Activated naive CD4-positive, alpha-beta T cell treated with anti-CD3 and anti-CD28 coated beads for 36 hours (primary cell): ENCODE results near the gene RBM24. TPM values are rescaled to one million over a fixed set of nuclear protein-coding genes. Genes with fewer than 3 reads are reported as not detected.

Experiments
- CTCF ChIA-PET: fragments of 350-600 bp; sonication (Branson Sonifier 250); formaldehyde crosslinking; loops from one replicate; lab custom pipeline; 2021; ENCODE audit warnings: antibody characterized with exemption; lab: Charles Lee
- DNase-seq: peaks from one replicate; pipeline ENCODE4 v3.0.0-alpha.2; 2020
- H3K27ac Mint-ChIP-seq: one replicate; pipeline ENCODE4 v1.8.0; 2021; ENCODE audit warnings: mild to moderate bottlenecking, mixed read lengths
- H3K27me3 Mint-ChIP-seq: one replicate; pipeline ENCODE4 v1.8.0; 2021; ENCODE audit warnings: low read depth, mixed read lengths
- H3K36me3 Mint-ChIP-seq: one replicate; pipeline ENCODE4 v1.8.0; 2021; ENCODE audit warnings: low read depth, mixed read lengths
- H3K4me1 Mint-ChIP-seq: one replicate; pipeline ENCODE4 v1.8.0; 2021; ENCODE audit warnings: low read depth, mixed read lengths
- H3K4me3 Mint-ChIP-seq: one replicate; pipeline ENCODE4 v1.8.0; 2021; ENCODE audit warnings: mild to moderate bottlenecking, moderate library complexity, mixed read lengths
- H3K9me3 Mint-ChIP-seq: one replicate; pipeline ENCODE4 v1.8.0; 2021; ENCODE audit warnings: mixed read lengths
- intact Hi-C: fragments of 100-400 bp; cut with micrococcal nuclease; formaldehyde crosslinking; loops from one replicate; pipeline ENCODE4 v1.15.1; 2023
- total RNA-seq, 2 experiments: library from RNA; stranded (reverse); gene quantifications; one replicate each; pipeline ENCODE4 v1.2.3, GENCODE V29; 2021

Gene RBM24
- not detected for total RNA-seq

DNA sequence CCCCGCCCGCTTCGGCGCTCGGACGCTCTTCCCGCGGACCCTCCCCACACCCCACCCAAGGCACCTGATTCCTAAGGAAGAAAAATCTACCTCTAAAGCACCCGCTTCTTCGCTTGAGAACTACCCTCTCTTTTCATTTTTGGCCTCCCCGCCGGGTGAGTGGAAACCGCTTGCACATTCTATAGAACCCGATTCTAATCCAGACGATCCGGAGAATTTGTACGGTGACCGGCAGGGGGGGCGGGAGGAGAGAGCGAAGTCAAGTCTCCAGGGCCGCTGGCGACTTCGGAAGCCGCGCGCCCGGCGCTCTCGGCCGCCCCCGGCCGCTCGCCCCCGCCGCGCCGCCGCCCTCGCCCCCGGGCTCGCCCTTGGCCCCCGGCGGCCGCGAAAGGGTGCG is at the start of gene RBM24:
Gene RBM24, plus strand, starts transcription at position 262 of the 397 bp plus-strand sequence. CDS start 221 bp downstream, outside the sequence.
- peak; percentile 64 for DNase-seq

DNA sequence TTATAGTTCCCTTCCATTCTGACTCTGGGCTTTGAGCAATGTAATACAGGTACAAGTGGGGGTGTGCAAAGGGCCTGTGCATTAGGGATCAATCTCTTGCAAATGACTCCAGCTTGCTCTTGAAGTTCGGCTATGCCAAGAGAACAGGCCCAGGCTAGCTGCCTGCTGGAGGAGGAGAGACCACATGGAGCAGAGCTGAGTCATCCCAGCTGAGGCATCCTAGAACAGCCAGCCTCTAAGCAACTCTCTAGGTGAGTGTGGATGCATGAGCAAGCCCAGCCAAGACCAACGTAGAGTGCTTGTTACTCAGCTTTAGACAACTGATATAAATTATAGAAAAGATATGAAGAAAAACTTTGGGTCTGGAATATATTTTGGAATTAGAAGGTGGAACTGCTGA is 47.6 kb upstream of the RBM24 start:
- H3K27me3 Mint-ChIP-seq: peaks cover 7% of the 10 kb centered on the region
- intact Hi-C loops: no loop called here

More for the DNA sequence above, at the start of gene RBM24:
- Mint-ChIP-seq H3K27me3 (peaks cover 56% of the 10 kb centered on the region), H3K4me3 (peak within 1 kb of the TSS; percentile 57), H3K36me3 (no peaks in the 10 kb centered on the region), H3K9me3 (no peaks in the 10 kb centered on the region), H3K27ac (no peak within 1 kb of the TSS), H3K4me1 (peaks cover 10% of the 10 kb centered on the region)
- CTCF ChIA-PET: no interaction called here
- intact Hi-C loops: loop anchor here (1.0 kb wide), 1 partner anchor 303 kb away; no protein-coding TSS in a partner anchor

DNA sequence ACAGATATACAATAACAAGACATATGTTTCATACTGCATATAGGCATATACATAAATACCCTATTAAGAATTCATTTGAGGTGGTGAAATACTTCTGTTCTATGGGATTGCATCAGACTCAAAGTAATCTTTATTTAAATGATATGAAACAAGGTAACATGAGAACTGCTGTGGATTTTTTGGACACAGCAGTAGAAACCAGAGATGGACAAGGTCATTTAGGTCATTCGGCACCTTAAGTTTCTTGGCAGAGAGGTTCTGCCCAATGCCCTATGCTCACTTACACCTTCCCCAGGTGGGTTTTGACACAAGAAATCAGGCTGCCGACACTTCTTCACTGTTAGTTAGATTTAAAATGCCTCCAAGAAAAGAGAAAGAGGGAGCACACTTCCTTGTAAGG is 43.9 kb upstream of the RBM24 start:
- Mint-ChIP-seq H3K4me1 (no peaks in the 10 kb centered on the region), H3K27me3 (peaks cover 2% of the 10 kb centered on the region), H3K4me3 (no peak overlapping the region), H3K9me3 (no peaks in the 10 kb centered on the region), H3K27ac (no peak overlapping the region), H3K36me3 (no peaks in the 10 kb centered on the region)
- intact Hi-C loops: no loop called here
- CTCF ChIA-PET: no interaction called here
- no peak for DNase-seq

More for the DNA sequence above, 47.6 kb upstream of the RBM24 start:
- Mint-ChIP-seq H3K27ac (no peak overlapping the region), H3K9me3 (no peaks in the 10 kb centered on the region), H3K4me1 (no peaks in the 10 kb centered on the region), H3K4me3 (no peak overlapping the region), H3K36me3 (no peaks in the 10 kb centered on the region)
- CTCF ChIA-PET: interaction anchor here (1.4 kb wide), 1 partner anchor 19 kb away, joined by 3 read pairs; no protein-coding TSS in a partner anchor
- DNase-seq: no peak

DNA sequence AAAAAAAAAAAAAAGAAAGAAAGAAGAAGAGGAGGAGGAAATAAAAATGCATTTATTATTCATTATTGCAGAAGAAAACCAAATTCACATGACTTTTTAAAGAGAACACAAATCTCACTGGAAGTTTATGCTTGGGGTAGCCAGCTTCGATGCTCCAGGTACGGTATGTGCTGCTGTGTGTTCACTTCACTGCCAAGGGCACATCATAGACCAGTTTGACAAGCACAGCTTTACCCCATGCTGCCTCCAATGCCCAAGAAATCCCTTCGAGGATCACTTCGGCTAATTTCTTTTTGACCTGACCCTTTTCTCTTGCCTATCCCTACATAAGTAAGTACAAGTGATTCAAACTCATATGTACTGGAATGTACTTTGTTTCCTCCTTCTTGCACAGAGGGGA is 41.9 kb upstream of the RBM24 start:
- Mint-ChIP-seq H3K27ac (no peak overlapping the region), H3K9me3 (no peaks in the 10 kb centered on the region), H3K27me3 (peaks cover 6% of the 10 kb centered on the region), H3K4me1 (no peaks in the 10 kb centered on the region), H3K4me3 (no peak overlapping the region), H3K36me3 (no peaks in the 10 kb centered on the region)
- intact Hi-C loops: no loop called here
- CTCF ChIA-PET: interaction anchor here (0.6 kb wide), 2 partner anchors 120 to 194 kb away, joined by 5 read pairs; no protein-coding TSS in a partner anchor
- no peak for DNase-seq

DNA sequence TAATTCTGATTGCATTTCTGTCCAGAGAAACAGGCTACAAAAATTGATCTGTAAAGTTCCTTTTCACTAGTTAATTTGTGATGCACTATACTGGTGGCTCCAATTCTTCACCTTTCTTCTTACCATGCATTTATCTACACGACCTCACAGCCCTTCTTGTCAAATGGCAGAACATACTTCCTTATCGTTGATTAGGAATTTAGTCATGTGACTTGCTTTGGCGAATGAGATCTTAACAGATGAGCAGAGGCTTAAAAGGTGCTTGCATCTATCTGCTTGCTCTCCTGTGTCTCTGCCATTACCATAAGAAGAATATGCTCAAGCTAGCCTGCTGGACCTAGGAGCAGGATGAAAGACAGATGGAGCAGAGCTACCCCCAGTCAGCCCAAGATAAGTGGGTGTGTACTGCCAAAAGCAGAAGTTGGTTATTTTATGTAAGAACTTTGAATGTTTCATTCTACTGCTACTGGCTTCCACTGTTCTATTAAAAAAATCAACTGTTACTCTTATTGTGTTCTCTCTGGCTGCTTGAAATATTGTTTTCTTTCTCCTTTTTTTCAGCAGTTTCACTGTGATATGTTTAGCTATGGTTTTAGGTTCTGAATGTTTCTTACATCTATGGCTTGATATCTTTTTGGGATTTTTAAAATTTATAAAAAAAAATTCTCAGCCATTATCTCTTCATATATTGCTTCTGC is 40.2 kb upstream of the RBM24 start:
- H3K9me3 Mint-ChIP-seq: peaks cover 5% of the 10 kb centered on the region
- H3K36me3 Mint-ChIP-seq: no peaks in the 10 kb centered on the region
- no peak overlapping the region for H3K4me3 Mint-ChIP-seq
- intact Hi-C loops: no loop called here
- no peak for DNase-seq
- H3K27ac Mint-ChIP-seq: no peak overlapping the region
- CTCF ChIA-PET: interaction anchor here (0.7 kb wide), 1 partner anchor 20 kb away, joined by 3 read pairs; no protein-coding TSS in a partner anchor
- no peaks in the 10 kb centered on the region for H3K4me1 Mint-ChIP-seq
- H3K27me3 Mint-ChIP-seq: peaks cover 6% of the 10 kb centered on the region

DNA sequence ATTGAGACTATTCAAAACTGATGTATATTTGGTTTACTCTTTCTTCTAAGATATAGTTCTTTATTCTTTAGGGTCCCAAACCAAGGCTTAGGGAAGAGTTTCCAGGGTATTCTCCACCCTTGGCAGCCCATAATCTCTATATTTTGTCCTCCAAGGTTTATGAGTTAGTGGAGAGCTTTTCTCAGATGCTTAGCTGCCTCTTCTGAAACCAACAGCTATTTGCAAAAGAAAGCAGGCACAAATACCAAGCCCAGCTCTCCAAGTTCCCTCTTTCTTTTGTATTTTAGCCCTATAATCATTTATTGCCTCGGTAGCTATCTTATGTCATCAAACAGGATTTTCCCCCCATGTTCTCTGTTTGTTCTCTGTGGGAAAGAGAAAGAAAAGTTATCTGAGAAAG is 39.1 kb upstream of the RBM24 start:
- CTCF ChIA-PET: interaction anchor here (0.7 kb wide), 1 partner anchor 115 kb away, joined by 3 read pairs; no protein-coding TSS in a partner anchor
- intact Hi-C loops: no loop called here
- no peak for DNase-seq
- H3K9me3 Mint-ChIP-seq: peaks cover 5% of the 10 kb centered on the region
- H3K4me3 Mint-ChIP-seq: no peak overlapping the region
- no peaks in the 10 kb centered on the region for H3K36me3 Mint-ChIP-seq
- H3K27ac Mint-ChIP-seq: no peak overlapping the region
- no peaks in the 10 kb centered on the region for H3K4me1 Mint-ChIP-seq
- H3K27me3 Mint-ChIP-seq: peaks cover 6% of the 10 kb centered on the region

DNA sequence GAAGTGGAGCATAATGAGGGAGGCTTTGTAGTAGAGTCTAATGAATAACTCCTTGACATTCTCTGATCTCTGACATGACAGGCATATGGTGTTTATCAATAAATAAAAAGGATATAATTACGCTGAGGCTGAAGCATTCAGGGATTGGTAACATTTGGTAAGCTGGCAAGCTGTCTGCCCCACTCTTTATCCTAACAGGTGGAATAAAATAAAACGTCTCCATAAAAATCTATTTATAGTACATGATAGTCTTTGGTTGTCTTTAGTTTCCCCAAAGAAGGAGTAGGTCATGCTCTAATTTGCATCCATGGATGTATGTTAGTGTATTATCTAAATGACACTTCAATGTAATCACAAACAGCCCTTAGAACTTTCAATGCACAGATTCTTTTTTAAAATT is 30.9 kb upstream of the RBM24 start:
- no peak for DNase-seq
- H3K36me3 Mint-ChIP-seq: no peaks in the 10 kb centered on the region
- H3K4me3 Mint-ChIP-seq: no peak overlapping the region
- CTCF ChIA-PET: no interaction called here
- intact Hi-C loops: no loop called here
- H3K27me3 Mint-ChIP-seq: peaks cover 12% of the 10 kb centered on the region
- H3K9me3 Mint-ChIP-seq: no peaks in the 10 kb centered on the region
- H3K27ac Mint-ChIP-seq: no peak overlapping the region
- no peaks in the 10 kb centered on the region for H3K4me1 Mint-ChIP-seq

DNA sequence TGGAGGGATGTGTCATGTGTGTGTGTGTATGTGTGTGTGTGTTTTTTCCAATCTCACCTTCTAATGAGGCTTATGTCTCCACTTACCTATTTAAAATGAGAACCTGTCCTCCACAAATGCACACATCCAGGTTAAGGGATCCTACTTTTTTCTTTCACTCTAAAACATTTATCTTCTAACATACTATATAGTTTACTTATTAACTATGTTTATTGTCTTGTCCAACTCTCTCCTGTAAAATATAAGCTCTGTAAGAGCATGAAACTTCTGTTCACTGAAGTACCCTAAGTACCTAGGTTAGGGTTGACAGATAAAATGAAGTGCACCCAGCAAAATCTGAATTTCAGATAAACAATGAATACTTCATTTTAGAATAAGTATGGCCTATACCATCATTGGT is 29.2 kb upstream of the RBM24 start:
- intact Hi-C loops: no loop called here
- no peak for DNase-seq
- Mint-ChIP-seq H3K9me3 (no peaks in the 10 kb centered on the region), H3K27ac (no peak overlapping the region), H3K4me3 (no peak overlapping the region), H3K36me3 (no peaks in the 10 kb centered on the region), H3K4me1 (no peaks in the 10 kb centered on the region), H3K27me3 (peaks cover 12% of the 10 kb centered on the region)
- CTCF ChIA-PET: no interaction called here

DNA sequence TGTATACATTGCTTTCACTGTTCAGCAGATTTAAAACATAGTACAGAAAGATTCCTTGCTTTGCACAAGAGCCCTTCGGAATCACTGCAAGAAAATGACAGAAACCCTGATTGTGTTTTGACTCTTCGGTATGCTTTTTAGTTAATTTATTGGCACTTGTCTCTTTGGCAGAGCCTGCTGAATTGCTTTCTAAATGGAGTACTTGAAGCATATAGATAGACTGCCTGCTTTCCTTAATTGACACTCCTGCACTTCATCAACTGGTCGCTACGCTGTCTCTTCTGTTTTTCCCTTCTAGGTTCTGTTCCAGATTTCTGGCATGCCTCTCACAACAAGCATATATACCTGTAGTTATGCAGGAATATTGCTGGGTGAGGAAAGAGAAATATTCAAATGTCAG is 22.4 kb upstream of the RBM24 start:
- no peaks in the 10 kb centered on the region for H3K36me3 Mint-ChIP-seq
- no peak for DNase-seq
- CTCF ChIA-PET: no interaction called here
- intact Hi-C loops: no loop called here
- H3K4me3 Mint-ChIP-seq: no peak overlapping the region
- no peaks in the 10 kb centered on the region for H3K4me1 Mint-ChIP-seq
- peaks cover 11% of the 10 kb centered on the region for H3K27me3 Mint-ChIP-seq
- no peak overlapping the region for H3K27ac Mint-ChIP-seq
- no peaks in the 10 kb centered on the region for H3K9me3 Mint-ChIP-seq

DNA sequence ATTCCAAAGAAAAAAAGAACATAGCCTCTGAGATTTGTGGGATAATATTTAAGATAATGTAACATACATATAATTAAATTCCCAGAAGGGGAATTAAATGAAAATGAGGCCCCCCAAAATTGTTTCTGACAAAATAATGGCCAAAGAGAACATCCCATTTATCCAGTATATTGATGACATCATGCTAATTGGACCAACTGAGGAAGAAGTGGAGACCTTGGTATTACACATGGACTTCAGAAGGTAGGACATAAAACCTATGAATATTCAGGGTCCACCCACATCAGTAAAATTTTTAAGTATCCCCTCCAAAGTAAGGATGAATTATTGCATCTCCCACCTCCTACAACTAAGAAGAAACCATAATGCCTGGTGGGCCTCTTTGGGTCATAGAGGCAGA is 15.6 kb upstream of the RBM24 start:
- intact Hi-C loops: no loop called here
- no peak for DNase-seq
- Mint-ChIP-seq H3K4me1 (no peaks in the 10 kb centered on the region), H3K27ac (no peak overlapping the region), H3K9me3 (no peaks in the 10 kb centered on the region), H3K36me3 (no peaks in the 10 kb centered on the region), H3K27me3 (peaks cover 2% of the 10 kb centered on the region), H3K4me3 (no peak overlapping the region)
- CTCF ChIA-PET: no interaction called here

DNA sequence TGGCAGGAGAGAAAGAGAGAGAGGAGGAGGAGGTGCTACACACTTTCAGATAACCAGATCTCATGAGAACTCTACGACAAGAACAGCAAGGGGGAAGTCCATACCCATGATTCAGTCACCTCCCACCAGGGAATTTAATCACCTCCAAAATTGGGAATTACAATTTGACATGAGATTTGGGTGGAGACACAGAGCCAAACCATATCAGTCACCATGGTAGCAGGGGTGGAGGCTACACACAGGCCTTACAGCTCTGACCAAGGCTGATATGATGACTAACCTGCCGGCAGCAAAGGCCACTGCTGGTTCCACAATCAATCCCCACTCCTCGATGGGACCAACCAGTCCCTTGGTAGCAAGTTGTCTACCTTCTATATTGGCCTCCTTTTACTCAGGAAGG is 13.6 kb upstream of the RBM24 start:
- intact Hi-C loops: no loop called here
- Mint-ChIP-seq H3K4me3 (no peak overlapping the region), H3K27me3 (peaks cover 4% of the 10 kb centered on the region), H3K36me3 (no peaks in the 10 kb centered on the region), H3K9me3 (no peaks in the 10 kb centered on the region), H3K27ac (no peak overlapping the region), H3K4me1 (no peaks in the 10 kb centered on the region)
- DNase-seq: no peak
- CTCF ChIA-PET: no interaction called here

DNA sequence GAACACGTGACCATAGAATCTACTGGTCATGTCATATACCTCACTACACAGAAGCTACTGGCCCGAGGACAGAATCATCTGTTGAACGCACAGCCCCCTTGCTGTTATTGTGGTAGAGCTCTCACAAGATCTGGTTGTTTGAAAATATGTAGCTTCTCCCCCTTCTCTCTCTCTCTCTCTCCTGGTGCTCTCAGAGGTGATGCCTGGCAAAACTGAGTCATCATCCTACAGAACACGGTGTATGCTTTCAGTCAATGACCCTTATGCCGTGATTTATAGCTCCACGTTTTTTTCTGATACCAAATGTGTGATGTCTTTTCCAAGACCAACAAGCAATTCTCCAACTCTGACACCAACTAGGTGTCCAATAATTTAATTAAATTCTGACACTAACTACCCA is 13.0 kb upstream of the RBM24 start:
- Mint-ChIP-seq H3K9me3 (no peaks in the 10 kb centered on the region), H3K4me3 (no peak overlapping the region), H3K27ac (no peak overlapping the region), H3K36me3 (no peaks in the 10 kb centered on the region), H3K4me1 (no peaks in the 10 kb centered on the region), H3K27me3 (peaks cover 4% of the 10 kb centered on the region)
- intact Hi-C loops: no loop called here
- CTCF ChIA-PET: no interaction called here
- no peak for DNase-seq

DNA sequence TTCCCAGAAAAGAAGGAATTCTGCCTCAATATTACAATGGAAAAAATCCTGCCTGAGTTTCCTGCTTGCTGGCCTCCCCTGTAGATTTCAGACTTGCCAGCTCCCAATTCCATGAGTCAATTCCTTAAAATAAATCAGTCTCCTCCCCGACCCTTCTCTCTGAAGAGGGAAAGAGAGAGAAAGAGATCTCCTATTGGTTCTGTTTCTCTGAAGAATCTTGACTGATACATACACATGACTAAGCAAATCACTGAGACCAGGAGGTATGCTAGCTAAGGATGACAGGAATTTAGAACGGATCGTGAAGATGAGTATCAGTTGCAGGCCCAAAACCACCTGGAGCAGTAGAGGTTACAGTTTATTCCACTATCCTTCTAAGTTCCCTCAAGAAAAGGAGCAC is 11.3 kb upstream of the RBM24 start:
- intact Hi-C loops: no loop called here
- CTCF ChIA-PET: no interaction called here
- no peak overlapping the region for H3K27ac Mint-ChIP-seq
- no peaks in the 10 kb centered on the region for H3K4me1 Mint-ChIP-seq
- H3K27me3 Mint-ChIP-seq: peaks cover 16% of the 10 kb centered on the region
- no peaks in the 10 kb centered on the region for H3K36me3 Mint-ChIP-seq
- no peak for DNase-seq
- H3K4me3 Mint-ChIP-seq: no peak overlapping the region
- no peaks in the 10 kb centered on the region for H3K9me3 Mint-ChIP-seq
